ENCODE results near the gene CASP5.
"Not testable (repeated sequence)": the region's sequence is repeated elsewhere in the genome, so short reads cannot be mapped to it uniquely, and the experiment has no call there.

Gene CASP5

GRCh38 chr11:104979839-104980238, 43.1 kb downstream of the CASP5 start:
- Histone ChIP-seq H3K27me3 (no peaks in the 10 kb centered on the region), H3K4me1 (no peaks in the 10 kb centered on the region), H3K9me3 (no peaks in the 10 kb centered on the region), H3K4me3 (ENCODE audit: low read depth, low read length) (no peak overlapping the region), H3K36me3 (no peaks in the 10 kb centered on the region)
- no peak for TF ChIP-seq CTCF (IDR thresholded peaks at IDR 0.05; ENCODE audit: low read depth, low read length)
- DNase-seq, result no peak

- Histone ChIP-seq H3K9me3 (no peaks in the 10 kb centered on the region; the same call in 1 of the 2 replicates), H3K4me3 (ENCODE audit: low read depth, low read length) (no peak overlapping the region), H3K27me3 (no peaks in the 10 kb centered on the region), H3K4me1 (no peaks in the 10 kb centered on the region), H3K36me3 (no peaks in the 10 kb centered on the region)
- TF ChIP-seq CTCF (IDR thresholded peaks at IDR 0.05; ENCODE audit: low read depth, low read length), result no peak
- no peak for DNase-seq
Observed at GRCh38 chr11:104973616-104974015, 49.4 kb downstream of the CASP5 start.

- not testable (repeated sequence) for H3K4me1 ChIP-seq; H3K4me3 ChIP-seq (ENCODE audit: low read depth, low read length); H3K36me3 ChIP-seq; H3K9me3 ChIP-seq; DNase-seq; H3K27me3 ChIP-seq
Observed at GRCh38 chr11:104972924-104973323, 50.0 kb downstream of the CASP5 start.

GRCh38 chr11:104970756-104971155, 52.2 kb downstream of the CASP5 start:
- TF ChIP-seq CTCF (IDR thresholded peaks at IDR 0.05; ENCODE audit: low read depth, low read length), result no peak

GRCh38 chr11:104968856-104969776, 53.9 kb downstream of the CASP5 start:
- Histone ChIP-seq H3K36me3 (no peaks in the 10 kb centered on the region), H3K4me1 (no peaks in the 10 kb centered on the region), H3K4me3 (ENCODE audit: low read depth, low read length) (peak overlapping the region; percentile 49), H3K9me3 (no peaks in the 10 kb centered on the region; the same call in 1 of the 2 replicates), H3K27me3 (no peaks in the 10 kb centered on the region)
- DNase-seq, result peak; percentile 25
- no peak for TF ChIP-seq CTCF (IDR thresholded peaks at IDR 0.05; ENCODE audit: low read depth, low read length)

More at GRCh38 chr11:104970756-104971155, 52.2 kb downstream of the CASP5 start:
- DNase-seq, result no peak
- Histone ChIP-seq H3K27me3 (no peaks in the 10 kb centered on the region), H3K36me3 (no peaks in the 10 kb centered on the region), H3K4me3 (ENCODE audit: low read depth, low read length) (no peak overlapping the region), H3K4me1 (no peaks in the 10 kb centered on the region), H3K9me3 (no peaks in the 10 kb centered on the region; the same call in 1 of the 2 replicates)

GRCh38 chr11:104968355-104968855, 54.6 kb downstream of the CASP5 start, which contains the start of gene CASP4:
CASP4 (minus strand) TSS chr11:104968574; CDS start chr11:104968525, 49 bp downstream.
- TF ChIP-seq CTCF (IDR thresholded peaks at IDR 0.05; ENCODE audit: low read depth, low read length), result no peak
- DNase-seq, result no peak
- Histone ChIP-seq H3K4me3 (ENCODE audit: low read depth, low read length) (peak within 1 kb of the TSS; percentile 49), H3K4me1 (no peaks in the 10 kb centered on the region), H3K9me3 (no peaks in the 10 kb centered on the region; the same call in 1 of the 2 replicates), H3K36me3 (no peaks in the 10 kb centered on the region), H3K27me3 (no peaks in the 10 kb centered on the region)

Data from BE2C (cell line).